Skeletal muscle satellite cell (primary cell): ENCODE data around the gene PTGIR.

Experiments used
- H3K27me3 ChIP-seq: 2 replicates; pipeline ENCODE4 v1.7.0; 2013; ENCODE audit warnings: low read length; ENCODE audit not compliant: control insufficient read depth, insufficient read depth
- H3K36me3 ChIP-seq: 2 replicates; pipeline ENCODE4 v1.7.0; 2013; ENCODE audit warnings: mild to moderate bottlenecking, control low read depth, low read length; ENCODE audit not compliant: insufficient read depth
- H3K4me1 ChIP-seq: 2 replicates; pipeline ENCODE4 v1.7.0; 2013; ENCODE audit warnings: low read length; ENCODE audit not compliant: control insufficient read depth, insufficient read depth
- H3K4me2 ChIP-seq: 2 replicates; pipeline ENCODE4 v1.7.0; 2013; ENCODE audit warnings: mild to moderate bottlenecking, low read length
- H3K4me3 ChIP-seq: 2 replicates; pipeline ENCODE4 v1.7.0; 2013; ENCODE audit warnings: low read length
- H3K9ac ChIP-seq: 2 replicates; pipeline ENCODE4 v1.7.0; 2013; ENCODE audit warnings: mild to moderate bottlenecking, low read depth, low read length, moderate library complexity
- H3K9me3 ChIP-seq: replicated peaks from 2 replicates; pipeline ENCODE4 v1.7.0; 2013; ENCODE audit warnings: mild to moderate bottlenecking, control low read depth, low read length

PTGIR gene

DNA sequence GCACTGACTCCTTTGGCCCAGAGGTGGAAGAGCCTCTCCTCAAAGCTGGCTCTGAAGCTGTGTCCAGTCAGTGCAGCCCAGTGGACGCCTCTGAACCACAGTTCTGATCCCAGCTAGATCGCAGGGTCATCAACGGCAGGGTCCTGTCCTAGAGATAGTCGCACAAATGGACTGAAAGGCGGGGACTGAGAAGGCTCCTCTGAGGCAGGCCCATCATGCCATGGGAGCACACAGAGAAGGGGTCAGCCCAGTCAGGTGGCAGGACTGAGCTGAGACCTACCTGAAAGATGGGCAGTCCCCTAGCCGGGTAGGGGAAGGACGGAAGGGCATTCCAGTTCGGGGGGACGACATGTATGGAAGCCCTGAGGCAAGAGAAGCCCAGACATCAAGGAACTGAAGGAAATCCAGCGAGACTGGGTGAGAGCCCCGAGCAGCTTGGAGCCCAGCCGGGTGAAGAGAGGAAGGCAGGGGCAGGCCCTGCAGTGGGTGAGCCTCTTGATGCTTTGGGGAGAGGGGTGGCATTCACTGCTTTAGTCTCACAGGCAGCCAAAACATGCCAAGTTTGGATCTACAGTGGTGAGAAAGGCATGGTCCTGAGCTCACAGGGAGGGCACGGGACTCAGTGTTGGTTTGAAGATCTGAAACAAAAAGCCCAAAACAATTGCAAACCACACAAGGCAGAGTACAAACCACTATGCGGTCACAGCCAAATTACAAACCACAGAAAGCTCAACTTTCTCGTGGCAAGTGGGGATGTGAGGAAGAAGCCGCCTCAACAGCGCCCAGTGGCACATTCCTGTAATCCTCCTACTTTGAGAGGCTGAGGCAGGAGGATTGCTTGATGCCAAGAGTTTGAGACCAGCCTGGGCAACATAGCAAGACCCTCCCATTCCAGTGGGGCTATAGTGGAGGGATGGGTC, 13.8 kb downstream of the PTGIR start:
- H3K4me3 ChIP-seq = no peak overlapping the region
- no peaks in the 10 kb centered on the region for H3K4me1 ChIP-seq
- no peak overlapping the region for H3K4me2 ChIP-seq
- H3K9ac ChIP-seq = no peak overlapping the region
- H3K36me3 ChIP-seq = peaks cover 47% of the 10 kb centered on the region
- H3K9me3 ChIP-seq = no peaks in the 10 kb centered on the region
- no peaks in the 10 kb centered on the region for H3K27me3 ChIP-seq

DNA sequence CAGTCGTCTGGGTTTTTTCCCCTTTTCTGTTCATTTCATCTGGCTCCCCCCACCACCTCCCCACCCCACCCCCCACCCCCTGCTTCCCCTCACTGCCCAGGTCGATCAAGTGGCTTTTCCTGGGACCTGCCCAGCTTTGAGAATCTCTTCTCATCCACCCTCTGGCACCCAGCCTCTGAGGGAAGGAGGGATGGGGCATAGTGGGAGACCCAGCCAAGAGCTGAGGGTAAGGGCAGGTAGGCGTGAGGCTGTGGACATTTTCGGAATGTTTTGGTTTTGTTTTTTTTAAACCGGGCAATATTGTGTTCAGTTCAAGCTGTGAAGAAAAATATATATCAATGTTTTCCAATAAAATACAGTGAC, 14.5 kb downstream of the PTGIR start:
- Histone ChIP-seq H3K27me3 (no peaks in the 10 kb centered on the region), H3K4me3 (no peak overlapping the region), H3K4me2 (no peak overlapping the region), H3K9me3 (no peaks in the 10 kb centered on the region), H3K36me3 (peaks cover 54% of the 10 kb centered on the region), H3K9ac (no peak overlapping the region), H3K4me1 (no peaks in the 10 kb centered on the region)

DNA sequence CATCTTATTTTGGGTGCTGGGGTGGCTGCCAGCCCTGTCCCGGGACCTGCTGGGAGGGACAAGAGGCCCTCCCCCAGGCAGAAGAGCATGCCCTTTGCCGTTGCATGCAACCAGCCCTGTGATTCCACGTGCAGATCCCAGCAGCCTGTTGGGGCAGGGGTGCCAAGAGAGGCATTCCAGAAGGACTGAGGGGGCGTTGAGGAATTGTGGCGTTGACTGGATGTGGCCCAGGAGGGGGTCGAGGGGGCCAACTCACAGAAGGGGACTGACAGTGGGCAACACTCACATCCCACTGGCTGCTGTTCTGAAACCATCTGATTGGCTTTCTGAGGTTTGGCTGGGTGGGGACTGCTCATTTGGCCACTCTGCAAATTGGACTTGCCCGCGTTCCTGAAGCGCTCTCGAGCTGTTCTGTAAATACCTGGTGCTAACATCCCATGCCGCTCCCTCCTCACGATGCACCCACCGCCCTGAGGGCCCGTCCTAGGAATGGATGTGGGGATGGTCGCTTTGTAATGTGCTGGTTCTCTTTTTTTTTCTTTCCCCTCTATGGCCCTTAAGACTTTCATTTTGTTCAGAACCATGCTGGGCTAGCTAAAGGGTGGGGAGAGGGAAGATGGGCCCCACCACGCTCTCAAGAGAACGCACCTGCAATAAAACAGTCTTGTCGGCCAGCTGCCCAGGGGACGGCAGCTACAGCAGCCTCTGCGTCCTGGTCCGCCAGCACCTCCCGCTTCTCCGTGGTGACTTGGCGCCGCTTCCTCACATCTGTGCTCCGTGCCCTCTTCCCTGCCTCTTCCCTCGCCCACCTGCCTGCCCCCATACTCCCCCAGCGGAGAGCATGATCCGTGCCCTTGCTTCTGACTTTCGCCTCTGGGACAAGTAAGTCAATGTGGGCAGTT, 15.1 kb downstream of the PTGIR start:
- no peak overlapping the region for H3K4me3 ChIP-seq
- H3K9me3 ChIP-seq = no peaks in the 10 kb centered on the region
- H3K4me1 ChIP-seq = peaks cover 6% of the 10 kb centered on the region
- peaks cover 60% of the 10 kb centered on the region for H3K36me3 ChIP-seq
- H3K27me3 ChIP-seq = no peaks in the 10 kb centered on the region
- no peak overlapping the region for H3K4me2 ChIP-seq
- no peak overlapping the region for H3K9ac ChIP-seq

DNA sequence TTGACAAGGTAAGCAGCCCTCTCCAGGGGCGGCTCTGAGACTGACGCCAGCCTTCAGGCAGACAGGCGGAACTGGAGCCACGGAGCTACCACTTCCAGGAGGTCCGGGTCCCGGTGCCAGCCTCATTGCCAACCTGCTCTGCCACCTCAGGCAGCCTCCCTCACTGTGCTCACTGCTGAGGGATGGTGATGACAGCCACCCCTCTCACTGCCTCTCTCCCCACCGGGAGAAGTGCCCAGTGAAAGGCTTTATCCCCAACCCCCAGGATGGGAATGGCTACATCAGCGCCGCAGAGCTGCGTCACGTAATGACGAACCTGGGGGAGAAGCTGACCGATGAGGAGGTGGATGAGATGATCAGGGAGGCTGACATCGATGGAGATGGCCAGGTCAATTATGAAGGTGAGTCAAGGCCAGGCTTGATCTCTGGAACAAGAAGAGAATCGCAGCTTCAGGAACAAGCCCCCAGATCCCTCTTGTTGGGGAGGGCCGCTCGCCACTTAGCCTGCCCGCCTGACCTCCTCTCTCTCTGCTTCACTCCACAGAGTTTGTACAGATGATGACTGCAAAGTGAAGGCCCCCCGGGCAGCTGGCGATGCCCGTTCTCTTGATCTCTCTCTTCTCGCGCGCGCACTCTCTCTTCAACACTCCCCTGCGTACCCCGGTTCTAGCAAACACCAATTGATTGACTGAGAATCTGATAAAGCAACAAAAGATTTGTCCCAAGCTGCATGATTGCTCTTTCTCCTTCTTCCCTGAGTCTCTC, 16.1 kb downstream of the PTGIR start:
- Histone ChIP-seq H3K36me3 (peaks cover 60% of the 10 kb centered on the region), H3K4me1 (peaks cover 14% of the 10 kb centered on the region), H3K9ac (no peak overlapping the region), H3K4me3 (no peak overlapping the region), H3K27me3 (no peaks in the 10 kb centered on the region), H3K4me2 (no peak overlapping the region), H3K9me3 (no peaks in the 10 kb centered on the region)

DNA sequence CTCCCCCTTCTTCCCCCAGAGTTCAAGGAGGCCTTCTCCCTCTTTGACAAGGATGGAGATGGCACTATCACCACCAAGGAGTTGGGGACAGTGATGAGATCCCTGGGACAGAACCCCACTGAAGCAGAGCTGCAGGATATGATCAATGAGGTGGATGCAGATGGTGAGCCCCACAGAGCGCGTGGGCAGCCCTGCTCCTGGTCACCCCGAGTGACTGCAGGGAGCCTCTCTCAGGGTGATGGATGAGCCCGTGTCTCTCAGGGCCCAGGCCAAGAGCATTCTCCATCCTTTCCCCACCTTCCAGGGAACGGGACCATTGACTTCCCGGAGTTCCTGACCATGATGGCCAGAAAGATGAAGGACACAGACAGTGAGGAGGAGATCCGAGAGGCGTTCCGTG, 16.7 kb downstream of the PTGIR start:
- H3K4me3 ChIP-seq = no peak overlapping the region
- H3K9me3 ChIP-seq = no peaks in the 10 kb centered on the region
- H3K27me3 ChIP-seq = no peaks in the 10 kb centered on the region
- H3K36me3 ChIP-seq = peaks cover 60% of the 10 kb centered on the region
- peaks cover 20% of the 10 kb centered on the region for H3K4me1 ChIP-seq
- H3K4me2 ChIP-seq = no peak overlapping the region
- no peak overlapping the region for H3K9ac ChIP-seq

DNA sequence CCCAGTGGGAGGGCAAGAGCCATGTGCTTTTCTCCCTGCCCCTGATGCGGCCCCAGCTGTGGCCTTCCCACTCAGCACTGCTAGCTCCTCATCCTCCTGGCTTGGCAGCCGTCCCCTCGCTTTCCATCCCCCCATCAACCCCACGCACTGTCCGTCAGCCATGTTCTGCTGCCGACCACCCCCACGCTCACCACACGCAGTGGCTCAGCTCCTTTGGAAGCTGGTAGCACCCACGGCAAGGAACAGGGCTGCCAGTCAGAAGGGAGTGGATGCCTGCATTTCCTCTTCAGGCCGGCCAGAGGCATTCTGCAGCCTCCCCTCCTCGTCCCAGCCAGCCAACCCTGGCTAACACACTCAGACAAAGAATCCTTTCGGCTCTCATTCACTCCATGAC, 17.4 kb downstream of the PTGIR start:
- no peaks in the 10 kb centered on the region for H3K9me3 ChIP-seq
- H3K27me3 ChIP-seq = no peaks in the 10 kb centered on the region
- H3K36me3 ChIP-seq = peaks cover 60% of the 10 kb centered on the region
- H3K4me1 ChIP-seq = peaks cover 27% of the 10 kb centered on the region
- no peak overlapping the region for H3K4me3 ChIP-seq
- no peak overlapping the region for H3K4me2 ChIP-seq
- no peak overlapping the region for H3K9ac ChIP-seq

DNA sequence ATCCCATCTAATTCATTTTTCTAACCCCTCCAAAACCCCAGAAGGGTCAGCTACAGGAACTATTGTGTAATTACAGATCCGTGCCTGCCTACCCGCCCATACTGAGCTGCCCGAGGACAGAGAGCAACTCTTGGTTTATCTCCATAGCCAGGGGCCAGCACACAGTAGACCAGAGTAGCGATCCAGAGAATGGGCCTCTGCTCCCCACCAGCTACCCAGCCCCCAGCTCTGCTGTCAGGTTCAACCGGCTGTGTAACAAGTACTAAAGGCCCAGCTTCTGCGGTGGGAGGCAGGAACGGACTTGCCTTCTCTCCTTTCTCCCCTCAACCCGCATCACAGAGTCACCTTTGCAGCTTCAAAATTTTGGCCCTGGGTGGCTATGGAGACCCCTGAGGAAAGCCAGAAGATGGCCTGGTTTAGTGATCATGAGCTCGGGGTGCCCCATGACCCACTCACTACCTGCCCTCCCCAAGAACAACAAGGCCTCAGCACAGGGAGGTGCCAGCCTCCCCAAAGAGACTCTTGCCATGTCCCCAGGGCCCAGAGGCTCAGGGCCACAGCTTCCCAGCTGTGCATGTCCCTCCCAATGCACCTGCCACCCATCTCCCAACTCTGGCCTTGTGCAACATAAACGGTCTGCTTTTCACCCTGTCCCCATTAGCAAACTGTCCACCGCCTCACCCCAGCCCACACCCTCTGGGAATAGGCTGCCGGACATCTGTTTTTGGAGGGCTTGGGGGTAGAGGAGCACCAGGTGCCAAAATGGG, 18.0 kb downstream of the PTGIR start:
- no peaks in the 10 kb centered on the region for H3K9me3 ChIP-seq
- peaks cover 60% of the 10 kb centered on the region for H3K36me3 ChIP-seq
- no peak overlapping the region for H3K9ac ChIP-seq
- H3K27me3 ChIP-seq = no peaks in the 10 kb centered on the region
- H3K4me2 ChIP-seq = no peak overlapping the region
- H3K4me1 ChIP-seq = peaks cover 28% of the 10 kb centered on the region
- H3K4me3 ChIP-seq = no peak overlapping the region

DNA sequence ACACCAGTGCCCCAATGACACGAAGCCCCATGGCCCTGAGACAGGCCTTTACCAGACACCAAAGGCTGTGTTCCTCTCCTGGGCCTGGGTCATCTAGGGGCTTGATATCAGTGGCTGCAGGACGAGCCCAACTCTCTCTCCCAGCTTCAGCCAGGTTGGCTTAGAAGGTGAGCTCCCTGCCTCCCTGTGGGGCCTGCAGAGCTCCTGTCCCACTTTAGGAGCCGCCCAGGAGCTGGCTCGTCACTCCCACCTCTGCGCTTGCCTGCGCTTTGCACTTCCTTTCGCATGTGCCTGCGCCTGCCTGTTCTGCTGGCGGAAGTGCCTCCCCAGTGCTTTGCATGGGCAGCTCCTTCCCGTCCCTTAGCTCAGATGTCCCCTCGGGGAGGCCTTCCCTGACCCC, 18.9 kb downstream of the PTGIR start:
- Histone ChIP-seq H3K9ac (no peak overlapping the region), H3K27me3 (no peaks in the 10 kb centered on the region), H3K36me3 (peaks cover 59% of the 10 kb centered on the region), H3K9me3 (no peaks in the 10 kb centered on the region), H3K4me1 (peaks cover 28% of the 10 kb centered on the region), H3K4me3 (no peak overlapping the region), H3K4me2 (no peak overlapping the region)

DNA sequence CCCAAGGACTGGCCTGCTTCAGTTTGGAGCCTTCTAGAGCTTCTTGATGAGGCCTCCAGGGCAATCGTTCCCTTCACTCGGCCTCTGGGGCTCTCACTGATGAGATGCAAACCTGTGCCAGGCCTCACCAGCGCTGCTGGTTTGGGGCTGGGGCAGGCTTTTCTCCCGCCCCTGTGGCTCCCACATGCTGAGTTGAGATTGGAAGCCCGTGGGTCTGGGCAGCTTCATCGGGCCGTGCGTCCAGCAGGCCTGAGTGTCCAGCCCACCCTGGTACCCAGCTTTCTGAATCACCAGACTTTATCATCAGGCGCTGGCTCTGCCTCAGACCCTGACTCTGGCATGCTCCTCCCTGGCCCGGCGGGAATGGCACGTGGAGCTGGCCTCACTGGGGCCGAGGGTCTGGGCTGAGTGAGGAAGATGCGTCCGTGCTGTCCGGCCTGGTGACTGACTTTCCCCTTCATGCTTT, 19.5 kb downstream of the PTGIR start:
- H3K36me3 ChIP-seq = peaks cover 54% of the 10 kb centered on the region
- H3K9ac ChIP-seq = peak overlapping the region; percentile 15
- no peak overlapping the region for H3K4me3 ChIP-seq
- H3K4me2 ChIP-seq = peak overlapping the region; percentile 42
- no peaks in the 10 kb centered on the region for H3K9me3 ChIP-seq
- H3K4me1 ChIP-seq = peaks cover 28% of the 10 kb centered on the region
- H3K27me3 ChIP-seq = no peaks in the 10 kb centered on the region

DNA sequence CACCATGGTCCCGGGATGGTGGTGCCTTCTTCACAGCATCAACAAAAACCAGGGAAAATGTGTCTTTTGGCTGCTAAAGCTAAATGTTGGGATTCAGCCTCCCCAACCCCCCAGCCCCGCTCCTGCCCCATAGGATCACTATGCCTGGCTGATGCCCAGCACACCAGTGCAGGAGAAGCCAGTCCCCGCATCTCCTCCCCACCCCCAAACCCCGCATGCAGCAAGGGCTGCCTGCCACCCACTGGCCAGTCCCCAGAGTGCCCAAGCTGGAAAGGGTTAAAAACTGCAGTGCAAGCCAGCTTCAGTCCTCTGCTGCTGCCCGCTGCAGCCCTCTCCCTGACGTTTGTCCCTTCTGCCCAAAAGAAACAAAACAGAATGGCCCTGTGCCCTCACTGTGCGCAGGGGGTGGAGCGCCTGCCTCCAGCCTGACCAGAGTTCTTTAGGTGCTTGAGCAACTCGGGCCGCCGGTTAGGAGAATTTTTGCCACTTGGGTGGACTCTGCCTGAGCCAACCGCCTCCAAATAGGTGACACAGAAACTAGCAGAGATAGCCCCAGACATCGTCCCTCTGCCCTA, 20.0 kb downstream of the PTGIR start:
- Histone ChIP-seq H3K4me1 (peaks cover 28% of the 10 kb centered on the region), H3K4me2 (peak overlapping the region; percentile 97), H3K27me3 (no peaks in the 10 kb centered on the region), H3K9ac (peak overlapping the region; percentile 15), H3K36me3 (peaks cover 50% of the 10 kb centered on the region), H3K4me3 (no peak overlapping the region), H3K9me3 (no peaks in the 10 kb centered on the region)
